HepG2 (cell line): ENCODE measurements around the gene FLVCR1. TPM values are rescaled to one million over a fixed set of nuclear protein-coding genes. Genes with fewer than 3 reads are reported as not detected.

Experiments
- ASH2L ChIP-seq: fragments of 300-600, 200-600 bp; sonication (generic); IDR thresholded peaks from 2 replicates; pipeline ENCODE4 v1.7.0; 2017; ENCODE audit warnings: low read depth, mild to moderate bottlenecking, moderate library complexity, mixed read lengths, low read length; ENCODE audit not compliant: insufficient read length
- CREB1 ChIP-seq, 2 experiments: fragments of 450-650 bp in 1 of 2; IDR thresholded peaks; 2 replicates each; pipeline ENCODE4 v1.6.1; 2016 to 2017; ENCODE audit warnings: control low read depth in 1 of 2, mild to moderate bottlenecking in 1 of 2, missing compliant biosample characterization in 1 of 2, missing genetic modification characterization in 1 of 2
- EP300 ChIP-seq, 3 experiments: sonication (generic) in 1 of 3; formaldehyde crosslinking in 1 of 3; IDR thresholded peaks; 2 replicates each; pipeline versions ENCODE4 v1.5.1 to v1.6.1; 2011 to 2020; ENCODE audit warnings: low read depth in 2 of 3, low read length in 2 of 3, borderline replicate concordance in 1 of 3, improper control_type of control experiment in 1 of 3, mild to moderate bottlenecking in 1 of 3, missing genetic modification reagents in 1 of 3, moderate library complexity in 1 of 3
- FOXA1 ChIP-seq, 2 experiments: fragments of 450-650 bp in 1 of 2; sonication (generic) in 1 of 2; formaldehyde crosslinking in 1 of 2; IDR thresholded peaks; 2 replicates each; pipeline versions ENCODE4 v1.4.0 to v1.6.1; 2016 to 2020; ENCODE audit warnings: missing genetic modification reagents in 1 of 2
- FOXP1 ChIP-seq, 2 experiments: fragments of 450-650 bp in 1 of 2; IDR thresholded peaks; 2 replicates each; pipeline ENCODE4 v1.6.1; 2017 to 2018; ENCODE audit warnings: antibody characterized with exemption in 1 of 2
- ISX ChIP-seq: sonication (generic); formaldehyde crosslinking; conservative IDR thresholded peaks from 2 replicates; pipeline ENCODE4 v1.5.0; 2020; ENCODE audit warnings: missing genetic modification reagents
- KAT8 ChIP-seq: IDR thresholded peaks from 2 replicates; pipeline ENCODE4 v1.6.1; 2016; ENCODE audit warnings: missing genetic modification reagents, missing compliant biosample characterization
- MIER3 ChIP-seq: IDR thresholded peaks from 2 replicates; pipeline ENCODE4 v1.6.1; 2016; ENCODE audit warnings: missing compliant biosample characterization, borderline replicate concordance
- MTF2 ChIP-seq: sonication (generic); formaldehyde crosslinking; IDR thresholded peaks from 2 replicates; pipeline ENCODE4 v1.5.0; 2020; ENCODE audit warnings: missing genetic modification reagents, borderline replicate concordance
- NFE2L2 ChIP-seq: fragments of 150-350 bp; IDR thresholded peaks from 2 replicates; pipeline ENCODE4 v1.6.1; 2014; ENCODE audit warnings: low read length
- NFIC ChIP-seq: IDR thresholded peaks from 2 replicates; pipeline ENCODE4 v1.6.1; 2012; ENCODE audit warnings: mild to moderate bottlenecking, low read length, inconsistent platforms
- PITX1 ChIP-seq: sonication (generic); formaldehyde crosslinking; IDR thresholded peaks from 2 replicates; pipeline ENCODE4 v1.5.1; 2020; ENCODE audit warnings: mild to moderate bottlenecking, missing genetic modification reagents
- SAP130 ChIP-seq: IDR thresholded peaks from 2 replicates; pipeline ENCODE4 v1.6.1; 2016; ENCODE audit warnings: low read depth
- SOX13 ChIP-seq, 3 experiments: fragments of 450-650 bp in 1 of 3; sonication (generic) in 1 of 3; formaldehyde crosslinking in 1 of 3; IDR thresholded peaks in 2 of 3; conservative IDR thresholded peaks in 1 of 3; 2 replicates each; pipeline versions ENCODE4 v1.5.0 to v1.6.1; 2016 to 2020; ENCODE audit warnings: antibody characterized with exemption in 1 of 3, mild to moderate bottlenecking in 1 of 3, missing compliant biosample characterization in 1 of 3, missing genetic modification reagents in 1 of 3, moderate library complexity in 1 of 3
- SOX6 ChIP-seq, 2 experiments: fragments of 450-650 bp in 1 of 2; sonication (generic) in 1 of 2; formaldehyde crosslinking in 1 of 2; IDR thresholded peaks; 2 replicates each; pipeline versions ENCODE4 v1.4.0 to v1.6.1; 2017 to 2020; ENCODE audit warnings: antibody characterized with exemption in 1 of 2, mild to moderate bottlenecking in 1 of 2, missing genetic modification reagents in 1 of 2
- ZBTB39 ChIP-seq: sonication (generic); formaldehyde crosslinking; IDR thresholded peaks from 2 replicates; pipeline ENCODE4 v1.5.0; 2020; ENCODE audit warnings: missing genetic modification reagents
- ZC3H13 ChIP-seq: sonication (generic); formaldehyde crosslinking; IDR thresholded peaks from 2 replicates; pipeline ENCODE4 v1.8.1; 2023; ENCODE audit warnings: mild to moderate bottlenecking, missing genetic modification reagents, moderate library complexity
- ZMYM4 ChIP-seq: sonication (generic); formaldehyde crosslinking; IDR thresholded peaks from 2 replicates; pipeline ENCODE4 v1.8.1; 2023; ENCODE audit warnings: mild to moderate bottlenecking, missing genetic modification reagents
- ZNF205 ChIP-seq: IDR thresholded peaks from 2 replicates; pipeline ENCODE4 v1.6.1; 2018; ENCODE audit warnings: missing biosample characterization, missing genetic modification reagents
- ZNF331 ChIP-seq: sonication (generic); formaldehyde crosslinking; IDR thresholded peaks from 2 replicates; pipeline ENCODE4 v1.4.0; 2020; ENCODE audit warnings: missing genetic modification reagents
- polyA plus RNA-seq, 8 experiments: library from polyadenylated mRNA; depleted of rRNA in 3 of 8; stranded (reverse) in 7 of 8; unstranded in 1 of 8; fragments of >200 nt; fragmentation: Illumina TruSeq in 4 of 8; extraction: Trizol in 4 of 8; gene quantifications; 2 replicates each; pipeline versions ENCODE4 v1.2.1 to v1.2.3, GENCODE V29; 2011 to 2016; ENCODE audit warnings: low read depth in 4 of 8, missing spikeins in 1 of 8, mixed read lengths in 1 of 8; ENCODE audit not compliant: insufficient read depth in 1 of 8
- total RNA-seq, 5 experiments: library from RNA; depleted of rRNA; stranded (reverse); fragments of >200 nt; fragmentation: Illumina TruSeq; extraction: Trizol; gene quantifications; 2 replicates each; pipeline ENCODE4 v1.2.3, GENCODE V29; 2016; ENCODE audit warnings: low read depth in 1 of 5
- TF ChIP-seq, protein P1 (sequence below): IDR thresholded peaks from 2 replicates; pipeline ENCODE4 v1.6.1; 2012; ENCODE audit warnings: inconsistent platforms
- TF ChIP-seq, protein P2 (sequence below): sonication (generic); formaldehyde crosslinking; IDR thresholded peaks from 2 replicates; pipeline ENCODE4 v1.4.0; 2020; ENCODE audit warnings: missing genetic modification reagents, mild to moderate bottlenecking, borderline replicate concordance
- TF ChIP-seq, protein P3 (sequence below): IDR thresholded peaks from 2 replicates; pipeline ENCODE4 v1.6.1; 2016; ENCODE audit warnings: low read depth

Gene FLVCR1
- total and polyA plus RNA-seq, 2 of the 13 experiments (the other 11 are each of a cell fraction or from before 2014, with no cell fraction given): 14.8 to 39.8 TPM

DNA sequence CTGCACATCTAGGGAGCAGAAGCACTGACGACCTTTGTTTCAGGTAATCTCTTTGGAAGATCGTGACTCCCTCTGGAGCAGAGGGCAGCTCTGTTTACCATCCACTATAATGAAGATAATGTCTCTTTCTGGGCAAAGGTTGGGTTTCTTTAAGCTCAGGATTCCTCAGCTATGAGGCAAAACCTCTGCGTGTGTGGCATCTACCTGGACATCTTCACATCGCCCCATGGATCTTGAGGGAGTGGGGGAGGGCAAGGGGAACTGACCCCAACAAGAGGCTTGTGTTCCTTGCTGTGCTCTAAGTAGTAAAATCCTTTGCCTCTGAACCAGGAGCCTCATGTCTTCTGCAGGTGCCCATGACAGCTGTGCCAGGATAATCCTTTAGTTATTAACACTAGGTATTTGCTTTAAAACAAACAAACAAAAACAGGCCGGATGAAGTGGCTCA, 30.2 kb upstream of the FLVCR1 start (continued):
- TF ChIP-seq EP300 (IDR thresholded peaks at IDR 0.05; ENCODE audit: low read depth in 2 of 2, low read length in 2 of 2) (peak in 1 of 2 experiments; percentile 86; a peak in 2 of 4 replicates), EP300 (CRISPR knock-in tag; IDR thresholded peaks at IDR 0.05; ENCODE audit: borderline replicate concordance) (peak; percentile 71), ZC3H13 (CRISPR knock-in tag) (no peak), SOX13 (IDR thresholded peaks at IDR 0.05) (no peak), SOX13 (CRISPR knock-in tag; conservative IDR thresholded peaks at IDR 0.05 in 1 of 2, IDR thresholded peaks at IDR 0.05 in 1 of 2) (peak in 1 of 2 experiments; percentile 84; a peak in 2 of 4 replicates), ZNF205 (CRISPR knock-in tag) (peak; percentile 42; the same call in 1 of the 2 replicates), SOX6 (IDR thresholded peaks at IDR 0.05) (no peak), SOX6 (CRISPR knock-in tag; IDR thresholded peaks at IDR 0.05) (peak; percentile 80), ISX (CRISPR knock-in tag) (no peak), ZBTB39 (CRISPR knock-in tag) (no peak), ASH2L (peak; percentile 61), MTF2 (CRISPR knock-in tag) (no peak), FOXA1 (IDR thresholded peaks at IDR 0.05) (no peak), FOXA1 (CRISPR knock-in tag; IDR thresholded peaks at IDR 0.05) (peak; percentile 80), NFIC (peak; percentile 53; the same call in 1 of the 2 replicates), NFE2L2 (no peak), PITX1 (CRISPR knock-in tag) (peak; percentile 70; the same call in 1 of the 2 replicates), FOXP1 (IDR thresholded peaks at IDR 0.05) (no peak), FOXP1 (CRISPR knock-in tag; IDR thresholded peaks at IDR 0.05) (peak; percentile 75), CREB1 (IDR thresholded peaks at IDR 0.05) (no peak), CREB1 (CRISPR knock-in tag; IDR thresholded peaks at IDR 0.05) (peak; percentile 45; the same call in 1 of the 2 replicates), ZMYM4 (peak; percentile 46), ZNF331 (CRISPR knock-in tag) (peak; percentile 61; the same call in 1 of the 2 replicates), SAP130 (CRISPR knock-in tag) (peak; percentile 62), KAT8 (CRISPR knock-in tag) (peak; percentile 44; the same call in 1 of the 2 replicates), MIER3 (CRISPR knock-in tag) (peak; percentile 22; the same call in 1 of the 2 replicates)
- TF ChIP-seq, protein P1, sequence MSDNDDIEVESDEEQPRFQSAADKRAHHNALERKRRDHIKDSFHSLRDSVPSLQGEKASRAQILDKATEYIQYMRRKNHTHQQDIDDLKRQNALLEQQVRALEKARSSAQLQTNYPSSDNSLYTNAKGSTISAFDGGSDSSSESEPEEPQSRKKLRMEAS: peak; percentile 36; the same call in 1 of the 2 replicates
- TF ChIP-seq, protein P2, sequence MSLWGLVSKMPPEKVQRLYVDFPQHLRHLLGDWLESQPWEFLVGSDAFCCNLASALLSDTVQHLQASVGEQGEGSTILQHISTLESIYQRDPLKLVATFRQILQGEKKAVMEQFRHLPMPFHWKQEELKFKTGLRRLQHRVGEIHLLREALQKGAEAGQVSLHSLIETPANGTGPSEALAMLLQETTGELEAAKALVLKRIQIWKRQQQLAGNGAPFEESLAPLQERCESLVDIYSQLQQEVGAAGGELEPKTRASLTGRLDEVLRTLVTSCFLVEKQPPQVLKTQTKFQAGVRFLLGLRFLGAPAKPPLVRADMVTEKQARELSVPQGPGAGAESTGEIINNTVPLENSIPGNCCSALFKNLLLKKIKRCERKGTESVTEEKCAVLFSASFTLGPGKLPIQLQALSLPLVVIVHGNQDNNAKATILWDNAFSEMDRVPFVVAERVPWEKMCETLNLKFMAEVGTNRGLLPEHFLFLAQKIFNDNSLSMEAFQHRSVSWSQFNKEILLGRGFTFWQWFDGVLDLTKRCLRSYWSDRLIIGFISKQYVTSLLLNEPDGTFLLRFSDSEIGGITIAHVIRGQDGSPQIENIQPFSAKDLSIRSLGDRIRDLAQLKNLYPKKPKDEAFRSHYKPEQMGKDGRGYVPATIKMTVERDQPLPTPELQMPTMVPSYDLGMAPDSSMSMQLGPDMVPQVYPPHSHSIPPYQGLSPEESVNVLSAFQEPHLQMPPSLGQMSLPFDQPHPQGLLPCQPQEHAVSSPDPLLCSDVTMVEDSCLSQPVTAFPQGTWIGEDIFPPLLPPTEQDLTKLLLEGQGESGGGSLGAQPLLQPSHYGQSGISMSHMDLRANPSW (CRISPR knock-in tag): peak; percentile 49; the same call in 1 of the 2 replicates
- TF ChIP-seq, protein P3, sequence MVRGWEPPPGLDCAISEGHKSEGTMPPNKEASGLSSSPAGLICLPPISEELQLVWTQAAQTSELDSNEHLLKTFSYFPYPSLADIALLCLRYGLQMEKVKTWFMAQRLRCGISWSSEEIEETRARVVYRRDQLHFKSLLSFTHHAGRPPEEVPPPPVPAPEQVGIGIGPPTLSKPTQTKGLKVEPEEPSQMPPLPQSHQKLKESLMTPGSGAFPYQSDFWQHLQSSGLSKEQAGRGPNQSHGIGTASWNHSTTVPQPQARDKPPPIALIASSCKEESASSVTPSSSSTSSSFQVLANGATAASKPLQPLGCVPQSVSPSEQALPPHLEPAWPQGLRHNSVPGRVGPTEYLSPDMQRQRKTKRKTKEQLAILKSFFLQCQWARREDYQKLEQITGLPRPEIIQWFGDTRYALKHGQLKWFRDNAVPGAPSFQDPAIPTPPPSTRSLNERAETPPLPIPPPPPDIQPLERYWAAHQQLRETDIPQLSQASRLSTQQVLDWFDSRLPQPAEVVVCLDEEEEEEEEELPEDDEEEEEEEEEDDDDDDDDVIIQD (CRISPR knock-in tag): peak; percentile 82; the same call in 1 of the 2 replicates
